ENCODE measurements around the gene FBRS.

GRCh38 chr16:30619638-30620037 lies 38.6 kb upstream of the FBRS start:
- TF ChIP-seq YY1 (IDR thresholded peaks at IDR 0.05; ENCODE audit: insufficient read depth, insufficient read length) (no peak), ZNF274 (IDR thresholded peaks at IDR 0.05; ENCODE audit: low read depth, low read length) (no peak), SUZ12 (IDR thresholded peaks at IDR 0.05; ENCODE audit: extremely low read depth, insufficient read depth, insufficient read length) (no peak)
